HG03066 (cell line): ENCODE data around the gene FAM181A.
A peak's percentile ranks its signal among the peaks of the same experiment; 100 is the strongest.

Experiments
- ATAC-seq: cut with Tn5 transposase; IDR thresholded peaks from one replicate; pipeline ENCODE4 v1.9.1; 2021; ENCODE audit warnings: low read depth; ENCODE audit not compliant: unreplicated experiment

Gene FAM181A

GRCh38 chr14:93960108-93960475, 32.9 kb downstream of the FAM181A start:
- no peak for ATAC-seq

GRCh38 chr14:93960774-93961438, 33.8 kb downstream of the FAM181A start:
- no peak for ATAC-seq

- no peak for ATAC-seq
These were observed 34.5 kb downstream of the FAM181A start for GRCh38 chr14:93961620-93962019.

GRCh38 chr14:93962701-93963601, 35.8 kb downstream of the FAM181A start:
- peak; percentile 47 for ATAC-seq

DNA sequence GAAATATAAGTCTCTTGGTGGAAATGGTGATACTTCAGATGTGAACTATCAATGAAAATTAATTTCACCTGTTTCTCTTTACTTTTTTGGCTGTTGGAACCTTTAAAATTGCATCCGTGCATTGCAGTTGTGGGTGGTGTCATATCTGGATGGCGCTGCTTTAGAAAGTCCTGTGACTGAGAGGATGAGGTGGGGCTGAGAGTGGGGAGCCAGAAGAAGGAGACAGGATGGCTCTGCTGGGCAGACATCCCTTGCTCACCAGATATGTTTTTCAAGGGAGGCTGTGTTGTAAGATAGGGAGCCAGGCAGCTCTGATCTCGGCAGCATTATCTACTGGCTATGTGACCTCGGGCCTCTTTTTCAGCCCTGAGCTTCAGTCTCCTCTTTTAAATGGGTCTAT, 36.5 kb downstream of the FAM181A start:
- ATAC-seq, result no peak

DNA sequence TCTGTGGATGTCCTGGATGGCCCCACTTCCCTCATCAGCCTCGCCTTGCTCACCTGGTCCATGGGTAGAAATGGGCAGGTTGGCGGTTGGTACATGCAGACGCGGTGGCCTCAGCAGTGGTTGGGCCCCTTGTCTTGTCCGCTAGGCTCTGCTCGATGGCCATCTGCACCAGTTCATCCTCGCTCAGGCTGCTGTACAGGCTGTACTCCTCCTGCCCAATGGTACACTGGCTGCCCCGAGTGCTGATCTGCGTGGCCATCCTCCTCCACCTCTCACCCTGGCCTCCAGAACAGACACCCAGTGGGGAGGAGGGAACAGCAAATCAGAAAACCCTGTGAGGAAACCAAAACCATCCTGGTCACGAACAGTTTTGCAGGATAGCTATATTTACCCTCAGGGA, 37.1 kb downstream of the FAM181A start:
- ATAC-seq, result no peak

DNA sequence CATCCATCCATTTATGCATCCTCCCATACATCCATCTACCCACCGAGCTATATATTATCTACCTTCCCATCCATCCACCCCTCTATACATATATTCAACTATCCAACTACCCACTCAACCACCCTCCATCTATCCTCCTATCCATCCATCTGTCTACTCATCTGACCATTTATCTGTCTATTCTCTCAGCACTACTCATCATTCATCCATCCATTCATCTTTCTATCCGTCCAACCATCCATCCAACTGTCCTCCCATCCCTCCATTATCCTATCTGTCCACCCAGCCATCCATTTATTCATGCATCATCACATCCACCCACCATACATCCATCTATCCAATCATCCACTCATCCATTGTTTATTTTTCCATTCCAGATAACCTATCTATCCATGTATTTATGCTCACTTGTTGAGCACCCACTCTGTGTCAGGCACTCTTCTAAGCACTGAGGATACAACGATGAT, 37.7 kb downstream of the FAM181A start:
- ATAC-seq, result no peak

GRCh38 chr14:93965287-93965821, 38.2 kb downstream of the FAM181A start:
- no peak for ATAC-seq

GRCh38 chr14:93965946-93966474, 38.9 kb downstream of the FAM181A start:
- ATAC-seq, result no peak

GRCh38 chr14:93967637-93968250, 40.6 kb downstream of the FAM181A start:
- ATAC-seq, result peak; percentile 33

GRCh38 chr14:93969082-93969828, 42.1 kb downstream of the FAM181A start:
- no peak for ATAC-seq

DNA sequence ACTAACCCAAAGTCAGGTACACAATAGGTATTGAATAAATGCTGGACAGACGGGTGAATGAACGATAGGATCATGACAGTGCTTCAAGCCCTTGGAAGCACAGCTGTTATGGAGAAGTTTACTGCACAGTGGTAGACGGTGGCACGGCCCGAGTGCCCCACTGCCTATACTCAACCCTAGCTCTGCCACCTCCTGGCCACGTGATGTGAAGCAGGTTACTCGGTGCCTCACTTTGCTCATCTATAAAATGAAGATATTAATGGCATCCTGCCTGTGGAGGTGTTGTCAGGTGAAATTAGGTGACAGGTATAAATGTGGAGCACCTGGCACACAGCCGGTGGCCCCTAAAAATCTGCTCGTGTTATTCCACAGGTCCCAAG, 43.4 kb downstream of the FAM181A start:
- no peak for ATAC-seq

DNA sequence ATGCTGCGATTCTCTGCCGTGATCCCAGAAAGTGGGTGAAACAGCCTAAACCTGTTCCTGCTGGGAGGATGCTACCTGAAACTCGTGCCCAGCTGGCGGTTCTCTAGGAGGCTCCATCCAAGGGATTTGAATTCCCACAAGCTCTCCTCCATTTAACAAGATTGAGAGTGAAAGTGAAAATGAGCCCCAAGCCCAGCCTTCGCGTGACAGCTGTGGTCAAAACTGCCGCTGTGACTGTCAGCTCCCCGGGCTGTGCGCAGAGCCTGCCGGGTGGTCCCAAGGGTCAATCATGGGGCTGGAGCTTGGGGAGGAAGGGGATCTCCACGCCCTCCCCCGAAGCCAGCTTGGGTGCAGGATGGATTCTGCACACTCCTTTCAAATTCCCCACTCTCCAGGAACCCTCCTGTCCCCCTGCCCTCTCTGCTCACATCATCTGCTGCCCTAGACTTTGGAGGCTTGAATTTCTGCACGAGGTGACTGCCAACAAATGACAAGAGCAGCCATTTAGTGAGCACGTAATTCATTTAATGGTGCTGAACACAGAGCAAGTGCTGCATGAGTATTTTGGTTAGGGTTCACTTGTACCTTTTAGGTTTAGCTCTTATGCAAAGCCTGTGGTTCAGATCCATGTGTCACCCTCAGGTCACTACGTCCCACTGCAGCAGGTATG, 44.0 kb downstream of the FAM181A start:
- peak; percentile 30 for ATAC-seq

GRCh38 chr14:93971635-93972027, 44.5 kb downstream of the FAM181A start:
- ATAC-seq, result no peak

- no peak for ATAC-seq
These were observed 45.6 kb downstream of the FAM181A start for GRCh38 chr14:93972618-93973205.

DNA sequence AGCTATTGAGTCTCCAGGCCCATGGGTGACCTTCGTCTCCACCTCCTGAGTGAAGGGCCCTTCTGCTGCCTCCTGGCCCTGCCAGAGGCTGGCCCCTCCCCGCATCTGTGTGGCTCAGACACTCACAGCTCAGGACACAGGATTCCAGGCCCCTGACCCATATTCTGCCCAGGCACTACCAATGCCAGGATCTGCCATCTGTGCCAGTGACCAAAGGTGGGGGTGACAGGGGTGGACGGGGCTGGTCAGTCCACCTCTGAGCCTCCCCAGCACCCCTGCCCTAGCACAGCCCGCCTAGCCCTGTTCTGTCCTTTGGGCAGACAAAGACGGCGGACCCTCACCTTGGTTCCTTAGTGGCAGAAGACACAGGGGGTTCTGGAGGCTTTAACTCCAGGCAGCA, 46.5 kb downstream of the FAM181A start:
- no peak for ATAC-seq

DNA sequence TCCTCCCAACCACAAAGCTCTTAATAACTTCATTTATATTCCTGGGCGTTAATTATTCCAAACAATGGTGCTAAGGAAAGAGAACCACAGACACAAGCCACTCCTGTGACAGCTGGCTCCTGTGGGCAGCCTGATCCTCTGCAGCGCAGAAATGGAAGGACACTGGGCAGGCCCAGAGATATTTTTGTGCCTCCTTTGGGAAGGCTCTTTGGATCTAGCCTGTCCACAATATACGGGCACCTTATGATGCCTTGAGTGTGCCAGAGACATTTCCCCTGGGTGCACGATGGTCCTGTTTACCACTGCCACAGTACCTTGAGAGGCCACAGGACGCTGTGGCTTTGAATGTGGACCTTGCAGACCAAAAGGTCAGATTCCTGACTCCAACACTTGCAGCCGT, 47.2 kb downstream of the FAM181A start:
- no peak for ATAC-seq

- no peak for ATAC-seq
These were observed 47.7 kb downstream of the FAM181A start for GRCh38 chr14:93974833-93975232.

- peak; percentile 57 for ATAC-seq
These were observed 48.8 kb downstream of the FAM181A start for GRCh38 chr14:93975791-93976476.
